NB4 (cell line): ENCODE data around the gene KNOP1.

Experiments used
- CTCF ChIP-seq: IDR thresholded peaks from one replicate; pipeline ENCODE4 v1.5.1; 2012; ENCODE audit warnings: low read depth, low read length
- MAX ChIP-seq: IDR thresholded peaks from 2 replicates; pipeline ENCODE4 v1.6.1; 2011; ENCODE audit warnings: low read depth, low read length
- POLR2A ChIP-seq: IDR thresholded peaks from 2 replicates; pipeline ENCODE4 v1.6.1; 2011; ENCODE audit warnings: mild to moderate bottlenecking; ENCODE audit not compliant: insufficient read length; ENCODE audit errors: extremely low read depth

- TF ChIP-seq MAX (no peak), CTCF (no peak), POLR2A (no peak)
Observed at GRCh38 chr16:19710191-19710908, 7.7 kb downstream of the KNOP1 start.
